Panc1 (cell line): ENCODE measurements around the gene NR6A1. TPM values are rescaled to one million over a fixed set of nuclear protein-coding genes. Genes with fewer than 3 reads are reported as not detected.

Experiments used
- ATAC-seq: fragments of 200-7000 bp; cut with Tn5 transposase; 2 replicates; pipeline ENCODE4 v1.9.1; 2020; ENCODE audit warnings: mild to moderate bottlenecking, moderate library complexity
- BruUV-seq: library from RNA; stranded (reverse); fragments of 400-500 nt; replicated peaks from 2 replicates; lab custom pipeline; 2021; lab: Mats Ljungman, UMichigan
- CTCF ChIA-PET: fragments of 300-600 bp; sonication (Branson Sonifier 250); formaldehyde crosslinking; loops from one replicate; lab custom pipeline; 2022; ENCODE audit warnings: antibody characterized with exemption; lab: Charles Lee
- POLR2A ChIA-PET: fragments of 300-600 bp; sonication (Branson Sonifier 250); formaldehyde crosslinking; loops from one replicate; lab custom pipeline; 2022; ENCODE audit warnings: antibody characterized with exemption; lab: Charles Lee
- DNase-seq: peaks from one replicate; pipeline ENCODE4 v3.0.0-alpha.2; 2010; ENCODE audit warnings: low read depth, low spot score
- H3K27ac ChIP-seq: 2 replicates; pipeline ENCODE4 v1.5.1; 2011; ENCODE audit warnings: mild to moderate bottlenecking, low read length, inconsistent platforms
- H3K27me3 ChIP-seq: fragments of 200-500 bp; sonication (Bioruptor generic); 2 replicates; pipeline ENCODE4 v1.6.0; 2014; ENCODE audit warnings: low read length, inconsistent platforms; ENCODE audit not compliant: control insufficient read depth, insufficient read depth
- H3K36me3 ChIP-seq: fragments of 200-500 bp; sonication (Bioruptor generic); 2 replicates; pipeline ENCODE4 v1.5.1; 2014; ENCODE audit warnings: inconsistent platforms, mild to moderate bottlenecking, low read length, moderate library complexity; ENCODE audit not compliant: control insufficient read depth, insufficient read depth
- H3K4me1 ChIP-seq: 2 replicates; pipeline ENCODE4 v1.5.1; 2011; ENCODE audit warnings: inconsistent platforms, mild to moderate bottlenecking, low read length, moderate library complexity; ENCODE audit not compliant: control insufficient read depth, insufficient read depth
- H3K4me3 ChIP-seq, 2 experiments: 2 replicates each; pipeline ENCODE4 v1.5.1; 2011 to 2012; ENCODE audit warnings: low read depth in 2 of 2, low read length in 2 of 2, mild to moderate bottlenecking in 2 of 2, inconsistent platforms in 1 of 2, moderate library complexity in 1 of 2
- H3K9me3 ChIP-seq: fragments of 200-500 bp; sonication (Bioruptor generic); 2 replicates; pipeline ENCODE4 v1.5.1; 2014; ENCODE audit warnings: low read depth, mild to moderate bottlenecking, inconsistent platforms, low read length, moderate library complexity; ENCODE audit not compliant: control insufficient read depth, insufficient read depth
- POLR2AphosphoS5 ChIP-seq: IDR thresholded peaks from 2 replicates; pipeline ENCODE4 v1.6.1; 2012; ENCODE audit warnings: mild to moderate bottlenecking, low read depth, low read length, moderate library complexity
- SIN3A ChIP-seq: IDR thresholded peaks from 2 replicates; pipeline ENCODE4 v1.6.1; 2012; ENCODE audit warnings: low read depth, mild to moderate bottlenecking, low read length, moderate library complexity, borderline replicate concordance; ENCODE audit not compliant: insufficient read depth
- TCF7L2 ChIP-seq: IDR thresholded peaks from 2 replicates; pipeline ENCODE4 v1.6.1; 2011; ENCODE audit warnings: mild to moderate bottlenecking, low read depth, low read length, inconsistent platforms
- in situ Hi-C: cut with HindIII; loops from 2 replicates; pipeline ENCODE4 v1.10.0; 2016; ENCODE audit warnings: low sequenced_read_pairs, low pct_unique_long_range_greater_than_20kb
- intact Hi-C: fragments of 100-400 bp; cut with micrococcal nuclease; formaldehyde crosslinking; loops from one replicate; pipeline ENCODE4 v1.10.0; 2022; ENCODE audit not compliant: unreplicated experiment
- total RNA-seq: library from RNA; stranded (reverse); gene quantifications from one replicate; pipeline ENCODE4 v1.2.1, GENCODE V29; 2021; ENCODE audit not compliant: unreplicated experiment
- TF ChIP-seq, protein P1 (sequence below), 2 experiments: IDR thresholded peaks; 2 replicates each; pipeline ENCODE4 v1.6.1; 2011 to 2012; ENCODE audit warnings: low read depth in 2 of 2, control low read depth in 1 of 2, low read length in 1 of 2, mild to moderate bottlenecking in 1 of 2, moderate library complexity in 1 of 2; ENCODE audit not compliant: insufficient read depth in 1 of 2
- TF ChIP-seq, protein P2 (sequence below): fragments of 450-650 bp; IDR thresholded peaks from 2 replicates; pipeline ENCODE4 v1.5.1; 2017; ENCODE audit warnings: mild to moderate bottlenecking

Gene NR6A1
- total RNA-seq, 1 experiment from 2014 or later = 7.6 TPM

DNA sequence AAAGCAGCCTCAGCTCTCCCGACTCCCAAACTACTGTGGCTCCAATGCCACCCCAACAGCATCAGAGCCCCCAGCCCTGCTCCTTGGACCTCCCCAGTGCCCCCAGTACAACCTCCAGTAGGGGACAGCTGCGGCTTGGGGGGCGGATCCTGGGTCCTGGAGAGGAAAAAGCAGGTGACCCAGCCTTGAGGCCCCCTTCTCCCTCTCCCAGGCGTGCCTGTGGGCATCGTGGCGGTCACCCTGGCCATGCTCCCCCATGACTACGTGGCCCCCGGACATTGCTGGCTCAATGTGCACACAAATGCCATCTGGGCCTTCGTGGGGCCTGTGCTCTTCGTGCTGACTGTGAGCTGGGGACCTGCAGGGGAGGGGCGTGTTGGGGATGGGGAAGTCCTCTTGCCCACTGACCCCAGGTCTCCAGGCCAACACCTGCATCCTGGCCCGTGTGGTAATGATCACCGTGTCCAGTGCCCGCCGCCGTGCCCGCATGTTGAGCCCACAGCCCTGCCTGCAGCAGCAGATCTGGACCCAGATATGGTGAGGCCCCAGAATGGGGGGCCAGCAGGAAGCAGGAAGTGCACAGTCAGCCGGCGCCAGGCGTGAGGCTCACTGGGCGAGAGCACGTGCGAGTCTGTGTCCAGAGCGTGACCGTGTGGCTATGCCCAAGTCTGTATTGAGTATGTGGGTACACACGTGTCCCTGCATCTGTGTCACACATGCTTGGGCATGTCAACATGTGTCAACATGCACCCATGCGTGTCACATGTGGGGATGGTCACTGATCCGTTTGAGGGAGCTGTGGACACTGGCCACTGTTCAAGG, 301.9 kb downstream of the NR6A1 start:
- Histone ChIP-seq H3K36me3 (no peaks in the 10 kb centered on the region), H3K27ac (no peak overlapping the region), H3K4me1 (no peaks in the 10 kb centered on the region), H3K9me3 (no peaks in the 10 kb centered on the region), H3K4me3 (no peak overlapping the region), H3K27me3 (no peaks in the 10 kb centered on the region)
- no TSS peak for BruUV-seq
- TF ChIP-seq TCF7L2 (no peak), SIN3A (no peak), POLR2AphosphoS5 (no peak)
- TF ChIP-seq, protein P1, sequence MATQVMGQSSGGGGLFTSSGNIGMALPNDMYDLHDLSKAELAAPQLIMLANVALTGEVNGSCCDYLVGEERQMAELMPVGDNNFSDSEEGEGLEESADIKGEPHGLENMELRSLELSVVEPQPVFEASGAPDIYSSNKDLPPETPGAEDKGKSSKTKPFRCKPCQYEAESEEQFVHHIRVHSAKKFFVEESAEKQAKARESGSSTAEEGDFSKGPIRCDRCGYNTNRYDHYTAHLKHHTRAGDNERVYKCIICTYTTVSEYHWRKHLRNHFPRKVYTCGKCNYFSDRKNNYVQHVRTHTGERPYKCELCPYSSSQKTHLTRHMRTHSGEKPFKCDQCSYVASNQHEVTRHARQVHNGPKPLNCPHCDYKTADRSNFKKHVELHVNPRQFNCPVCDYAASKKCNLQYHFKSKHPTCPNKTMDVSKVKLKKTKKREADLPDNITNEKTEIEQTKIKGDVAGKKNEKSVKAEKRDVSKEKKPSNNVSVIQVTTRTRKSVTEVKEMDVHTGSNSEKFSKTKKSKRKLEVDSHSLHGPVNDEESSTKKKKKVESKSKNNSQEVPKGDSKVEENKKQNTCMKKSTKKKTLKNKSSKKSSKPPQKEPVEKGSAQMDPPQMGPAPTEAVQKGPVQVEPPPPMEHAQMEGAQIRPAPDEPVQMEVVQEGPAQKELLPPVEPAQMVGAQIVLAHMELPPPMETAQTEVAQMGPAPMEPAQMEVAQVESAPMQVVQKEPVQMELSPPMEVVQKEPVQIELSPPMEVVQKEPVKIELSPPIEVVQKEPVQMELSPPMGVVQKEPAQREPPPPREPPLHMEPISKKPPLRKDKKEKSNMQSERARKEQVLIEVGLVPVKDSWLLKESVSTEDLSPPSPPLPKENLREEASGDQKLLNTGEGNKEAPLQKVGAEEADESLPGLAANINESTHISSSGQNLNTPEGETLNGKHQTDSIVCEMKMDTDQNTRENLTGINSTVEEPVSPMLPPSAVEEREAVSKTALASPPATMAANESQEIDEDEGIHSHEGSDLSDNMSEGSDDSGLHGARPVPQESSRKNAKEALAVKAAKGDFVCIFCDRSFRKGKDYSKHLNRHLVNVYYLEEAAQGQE (IDR thresholded peaks at IDR 0.05; ENCODE audit: insufficient read depth in 1 of 2, low read depth in 2 of 2, low read length in 1 of 2) = no peak
- TF ChIP-seq, protein P2, sequence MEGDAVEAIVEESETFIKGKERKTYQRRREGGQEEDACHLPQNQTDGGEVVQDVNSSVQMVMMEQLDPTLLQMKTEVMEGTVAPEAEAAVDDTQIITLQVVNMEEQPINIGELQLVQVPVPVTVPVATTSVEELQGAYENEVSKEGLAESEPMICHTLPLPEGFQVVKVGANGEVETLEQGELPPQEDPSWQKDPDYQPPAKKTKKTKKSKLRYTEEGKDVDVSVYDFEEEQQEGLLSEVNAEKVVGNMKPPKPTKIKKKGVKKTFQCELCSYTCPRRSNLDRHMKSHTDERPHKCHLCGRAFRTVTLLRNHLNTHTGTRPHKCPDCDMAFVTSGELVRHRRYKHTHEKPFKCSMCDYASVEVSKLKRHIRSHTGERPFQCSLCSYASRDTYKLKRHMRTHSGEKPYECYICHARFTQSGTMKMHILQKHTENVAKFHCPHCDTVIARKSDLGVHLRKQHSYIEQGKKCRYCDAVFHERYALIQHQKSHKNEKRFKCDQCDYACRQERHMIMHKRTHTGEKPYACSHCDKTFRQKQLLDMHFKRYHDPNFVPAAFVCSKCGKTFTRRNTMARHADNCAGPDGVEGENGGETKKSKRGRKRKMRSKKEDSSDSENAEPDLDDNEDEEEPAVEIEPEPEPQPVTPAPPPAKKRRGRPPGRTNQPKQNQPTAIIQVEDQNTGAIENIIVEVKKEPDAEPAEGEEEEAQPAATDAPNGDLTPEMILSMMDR = no peak
- DNase-seq (no peak), ATAC-seq (no peak)
- intact Hi-C loops (no loop called here), in situ Hi-C loops (no loop called here)
- ChIA-PET CTCF (no interaction called here), POLR2A (no interaction called here)

DNA sequence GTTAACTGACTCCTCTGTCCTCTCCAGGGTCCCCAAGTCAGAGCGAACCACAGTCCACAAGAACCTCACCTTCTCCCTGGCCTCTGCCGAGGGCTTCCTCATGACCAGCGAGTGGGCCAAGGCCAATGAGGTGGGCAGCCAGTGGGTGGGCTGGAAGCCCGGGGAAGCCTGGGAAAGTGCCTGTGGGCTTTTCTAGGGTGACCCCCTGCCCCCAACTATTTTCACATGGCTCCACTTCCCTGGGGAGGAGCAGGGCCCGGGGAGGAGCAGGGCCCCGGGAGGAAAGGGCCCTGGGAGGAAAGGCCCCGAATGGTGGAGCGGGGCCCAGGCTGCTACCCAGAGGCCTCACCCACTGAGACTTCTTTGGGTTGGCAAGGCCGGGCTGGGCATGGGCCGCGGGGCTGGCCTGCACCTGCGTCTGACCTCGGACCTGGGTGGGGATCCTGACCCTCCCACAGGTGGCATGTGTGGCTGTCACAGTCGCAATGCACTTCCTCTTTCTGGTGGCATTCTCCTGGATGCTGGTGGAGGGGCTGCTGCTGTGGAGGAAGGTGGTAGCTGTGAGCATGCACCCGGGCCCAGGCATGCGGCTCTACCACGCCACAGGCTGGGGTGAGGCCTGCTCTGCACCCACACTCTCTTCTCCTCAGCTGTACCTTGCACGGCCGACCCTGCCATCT, 302.9 kb downstream of the NR6A1 start:
- intact Hi-C loops = no loop called here
- TF ChIP-seq, protein P1 (IDR thresholded peaks at IDR 0.05; ENCODE audit: insufficient read depth in 1 of 2, low read depth in 2 of 2, low read length in 1 of 2) = no peak
- no peak for TF ChIP-seq SIN3A
- TF ChIP-seq, protein P2 = no peak
- no peak for TF ChIP-seq TCF7L2
- no peak for TF ChIP-seq POLR2AphosphoS5
- Histone ChIP-seq H3K4me1 (no peaks in the 10 kb centered on the region), H3K27ac (no peak overlapping the region), H3K27me3 (no peaks in the 10 kb centered on the region), H3K36me3 (no peaks in the 10 kb centered on the region), H3K9me3 (no peaks in the 10 kb centered on the region), H3K4me3 (no peak overlapping the region)
- ATAC-seq = no peak
- no TSS peak for BruUV-seq
- POLR2A ChIA-PET = no interaction called here
- CTCF ChIA-PET = no interaction called here
- no peak for DNase-seq
- in situ Hi-C loops = no loop called here
